SU-DHL-6 (cell line): ENCODE results near the gene TMEM35B.
"Not testable (repeated sequence)": the region's sequence is repeated elsewhere in the genome, so short reads cannot be mapped to it uniquely, and the experiment has no call there.

ENCODE experiments used
- H2AFZ ChIP-seq: fragments of 200-600 bp; sonication (generic); 2 replicates; pipeline ENCODE4 v1.6.1; 2014; ENCODE audit warnings: low read depth, mild to moderate bottlenecking, moderate library complexity, mixed read lengths, antibody characterized with exemption, low read length; ENCODE audit not compliant: severe bottlenecking
- H3F3A ChIP-seq: fragments of 200-600 bp; shearing (Covaris generic); 2 replicates; pipeline ENCODE4 v1.6.0; 2016; ENCODE audit warnings: antibody characterized with exemption, mild to moderate bottlenecking; ENCODE audit not compliant: insufficient read depth
- H3K27ac ChIP-seq: fragments of 200-600 bp; sonication (generic); 2 replicates; pipeline ENCODE4 v1.5.1; 2016; ENCODE audit warnings: low read depth, mild to moderate bottlenecking, low read length, moderate library complexity, mixed read lengths
- H3K27me3 ChIP-seq: fragments of 200-600 bp; sonication (generic), shearing (Covaris generic); 2 replicates; pipeline ENCODE4 v1.6.0; 2014; ENCODE audit warnings: mild to moderate bottlenecking, low read length
- H3K36me3 ChIP-seq: fragments of 200-600 bp; sonication (generic); 2 replicates; pipeline ENCODE4 v1.6.1; 2014; ENCODE audit warnings: mild to moderate bottlenecking, low read length, mixed read lengths
- H3K4me2 ChIP-seq: fragments of 300-600, 200-600 bp; shearing (Covaris generic), sonication (generic); 2 replicates; pipeline ENCODE4 v1.6.0; 2014; ENCODE audit warnings: low read length, low read depth, mild to moderate bottlenecking; ENCODE audit not compliant: poor library complexity, severe bottlenecking
- H3K4me3 ChIP-seq: fragments of 200-600 bp; sonication (generic); 2 replicates; pipeline ENCODE4 v1.5.1; 2014; ENCODE audit warnings: antibody characterized with exemption, low read length, mild to moderate bottlenecking, mixed read lengths; ENCODE audit not compliant: insufficient read depth, poor library complexity, severe bottlenecking
- H3K79me2 ChIP-seq: fragments of 200-600 bp; sonication (generic); 2 replicates; pipeline ENCODE4 v1.6.1; 2014; ENCODE audit warnings: mild to moderate bottlenecking, low read length, moderate library complexity; ENCODE audit not compliant: insufficient read depth
- H3K9ac ChIP-seq: fragments of 200-600 bp; sonication (generic); 2 replicates; pipeline ENCODE4 v1.7.0; 2014; ENCODE audit warnings: mild to moderate bottlenecking, low read length
- H3K9me2 ChIP-seq: fragments of 200-600 bp; sonication (generic); replicated peaks from 2 replicates; pipeline ENCODE4 v1.6.1; 2014; ENCODE audit warnings: low read length; ENCODE audit not compliant: insufficient read depth
- H3K9me3 ChIP-seq: fragments of 200-600 bp; sonication (generic); 2 replicates; pipeline ENCODE4 v1.6.1; 2014; ENCODE audit warnings: low read length, mixed read lengths; ENCODE audit not compliant: insufficient read depth
- H4K20me1 ChIP-seq: fragments of 200-600 bp; sonication (generic); 2 replicates; pipeline ENCODE4 v1.6.1; 2014; ENCODE audit warnings: low read depth, mild to moderate bottlenecking, antibody characterized with exemption, low read length, moderate library complexity, mixed read lengths
- EZH2phosphoT487 ChIP-seq: fragments of 200-600 bp; sonication (generic), shearing (Covaris generic); conservative IDR thresholded peaks from 2 replicates; pipeline ENCODE4 v1.6.1; 2018; ENCODE audit warnings: mild to moderate bottlenecking, antibody characterized with exemption, low read length, moderate library complexity, mixed read lengths
- TF ChIP-seq, protein P1 (sequence below): fragments of 200-600 bp; sonication (generic); IDR thresholded peaks from one replicate; pipeline ENCODE4 v1.5.1; 2017; ENCODE audit warnings: antibody characterized with exemption, mild to moderate bottlenecking, low read length, moderate library complexity; ENCODE audit not compliant: insufficient read depth, poor library complexity, severe bottlenecking

TMEM35B gene

DNA sequence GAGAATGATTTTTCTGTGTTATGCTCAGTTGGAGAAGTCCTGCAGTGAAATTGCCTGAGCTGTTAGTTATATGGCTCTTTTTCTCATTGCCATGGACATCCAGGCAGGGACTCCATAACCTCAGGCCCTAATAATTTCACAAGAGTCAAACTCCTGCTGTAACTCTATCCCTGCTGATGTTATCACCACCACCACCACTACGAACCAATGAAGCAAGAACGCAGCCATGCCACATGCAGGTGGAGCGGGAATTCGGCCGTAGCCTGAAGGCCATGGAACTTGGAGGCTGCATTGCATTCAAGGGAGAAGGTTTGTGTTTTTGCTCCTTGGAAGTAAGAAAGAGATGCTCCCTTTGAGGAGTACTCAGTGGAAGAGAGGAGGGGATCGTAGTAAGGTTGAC, 38.9 kb downstream of the TMEM35B start:
- Histone ChIP-seq H3F3A (no peaks in the 10 kb centered on the region), H3K4me3 (no peak overlapping the region), H3K36me3 (no peaks in the 10 kb centered on the region), H3K4me2 (no peak overlapping the region), H3K9me3 (peaks cover 2% of the 10 kb centered on the region; the same call in 1 of the 2 replicates), H3K9me2 (no peaks in the 10 kb centered on the region), H3K79me2 (no peaks in the 10 kb centered on the region), H3K27me3 (no peaks in the 10 kb centered on the region), H3K9ac (no peak overlapping the region), H2AFZ (no peak overlapping the region), H4K20me1 (no peaks in the 10 kb centered on the region), H3K27ac (no peak overlapping the region)
- TF ChIP-seq EZH2phosphoT487 = no peak
- TF ChIP-seq, protein P1, sequence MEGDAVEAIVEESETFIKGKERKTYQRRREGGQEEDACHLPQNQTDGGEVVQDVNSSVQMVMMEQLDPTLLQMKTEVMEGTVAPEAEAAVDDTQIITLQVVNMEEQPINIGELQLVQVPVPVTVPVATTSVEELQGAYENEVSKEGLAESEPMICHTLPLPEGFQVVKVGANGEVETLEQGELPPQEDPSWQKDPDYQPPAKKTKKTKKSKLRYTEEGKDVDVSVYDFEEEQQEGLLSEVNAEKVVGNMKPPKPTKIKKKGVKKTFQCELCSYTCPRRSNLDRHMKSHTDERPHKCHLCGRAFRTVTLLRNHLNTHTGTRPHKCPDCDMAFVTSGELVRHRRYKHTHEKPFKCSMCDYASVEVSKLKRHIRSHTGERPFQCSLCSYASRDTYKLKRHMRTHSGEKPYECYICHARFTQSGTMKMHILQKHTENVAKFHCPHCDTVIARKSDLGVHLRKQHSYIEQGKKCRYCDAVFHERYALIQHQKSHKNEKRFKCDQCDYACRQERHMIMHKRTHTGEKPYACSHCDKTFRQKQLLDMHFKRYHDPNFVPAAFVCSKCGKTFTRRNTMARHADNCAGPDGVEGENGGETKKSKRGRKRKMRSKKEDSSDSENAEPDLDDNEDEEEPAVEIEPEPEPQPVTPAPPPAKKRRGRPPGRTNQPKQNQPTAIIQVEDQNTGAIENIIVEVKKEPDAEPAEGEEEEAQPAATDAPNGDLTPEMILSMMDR = no peak

DNA sequence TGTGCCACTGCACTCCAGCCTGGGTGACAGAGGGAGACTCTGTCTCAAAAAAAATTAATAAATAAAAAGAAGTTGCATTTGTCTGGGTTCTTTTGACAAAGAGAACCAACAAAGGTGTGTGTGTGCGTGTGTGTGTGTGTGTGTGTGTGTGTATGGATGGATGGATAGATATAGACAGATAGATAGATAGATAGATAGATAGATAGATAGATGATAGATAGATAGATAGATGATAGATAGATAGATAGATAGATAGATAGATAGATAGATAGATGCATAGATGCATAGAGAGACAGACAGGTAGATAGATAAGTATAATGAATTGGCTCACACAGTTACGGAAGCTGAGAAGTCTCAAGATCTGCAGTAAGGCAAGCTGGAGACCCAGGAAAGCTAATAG, 43.3 kb downstream of the TMEM35B start:
- H3K4me2 ChIP-seq, H3K27me3 ChIP-seq, H3K9ac ChIP-seq, H3K9me3 ChIP-seq, H4K20me1 ChIP-seq, H3K4me3 ChIP-seq, H3F3A ChIP-seq, H3K36me3 ChIP-seq, H3K27ac ChIP-seq, H3K9me2 ChIP-seq, H3K79me2 ChIP-seq, H2AFZ ChIP-seq: not testable (repeated sequence)
